ENCODE data around the gene C1orf210. TPM values are rescaled to one million over a fixed set of nuclear protein-coding genes. Genes with fewer than 3 reads are reported as not detected.

C1orf210 gene
- total RNA-seq, 2 donors from 2014 or later: not detected

DNA sequence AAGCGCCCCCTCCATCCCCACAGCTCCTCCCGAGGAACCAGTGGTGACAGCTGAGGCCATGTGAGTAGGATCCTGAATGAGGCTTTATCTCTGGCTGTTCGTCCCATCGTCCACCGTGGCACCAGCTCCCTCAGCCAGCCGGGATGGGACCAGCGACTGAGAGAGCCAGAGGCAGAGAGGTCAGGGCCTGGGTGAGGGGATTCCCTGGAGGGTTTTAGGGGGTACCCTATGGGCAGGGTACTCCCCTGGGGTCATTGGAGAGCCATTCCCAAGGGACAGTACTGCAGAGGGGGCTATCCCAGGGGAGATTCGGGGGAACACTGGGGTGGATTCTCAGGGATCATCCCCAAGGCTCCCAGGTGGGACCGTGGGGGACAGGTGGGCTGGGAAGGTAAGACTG is 13.2 kb downstream of the C1orf210 start:
- DNase-seq (ENCODE audit: low spot score in 2 of 2) (peak in 1 of 2 donors; percentile 33), ATAC-seq (no peak)
- peaks cover 12 to 14% of the 10 kb centered on the region in 2 donors for H3K9me3 Mint-ChIP-seq
- H3K27ac Mint-ChIP-seq: no peak overlapping the region
- peaks cover 5 to 14% of the 10 kb centered on the region in 2 donors for H3K36me3 Mint-ChIP-seq

DNA sequence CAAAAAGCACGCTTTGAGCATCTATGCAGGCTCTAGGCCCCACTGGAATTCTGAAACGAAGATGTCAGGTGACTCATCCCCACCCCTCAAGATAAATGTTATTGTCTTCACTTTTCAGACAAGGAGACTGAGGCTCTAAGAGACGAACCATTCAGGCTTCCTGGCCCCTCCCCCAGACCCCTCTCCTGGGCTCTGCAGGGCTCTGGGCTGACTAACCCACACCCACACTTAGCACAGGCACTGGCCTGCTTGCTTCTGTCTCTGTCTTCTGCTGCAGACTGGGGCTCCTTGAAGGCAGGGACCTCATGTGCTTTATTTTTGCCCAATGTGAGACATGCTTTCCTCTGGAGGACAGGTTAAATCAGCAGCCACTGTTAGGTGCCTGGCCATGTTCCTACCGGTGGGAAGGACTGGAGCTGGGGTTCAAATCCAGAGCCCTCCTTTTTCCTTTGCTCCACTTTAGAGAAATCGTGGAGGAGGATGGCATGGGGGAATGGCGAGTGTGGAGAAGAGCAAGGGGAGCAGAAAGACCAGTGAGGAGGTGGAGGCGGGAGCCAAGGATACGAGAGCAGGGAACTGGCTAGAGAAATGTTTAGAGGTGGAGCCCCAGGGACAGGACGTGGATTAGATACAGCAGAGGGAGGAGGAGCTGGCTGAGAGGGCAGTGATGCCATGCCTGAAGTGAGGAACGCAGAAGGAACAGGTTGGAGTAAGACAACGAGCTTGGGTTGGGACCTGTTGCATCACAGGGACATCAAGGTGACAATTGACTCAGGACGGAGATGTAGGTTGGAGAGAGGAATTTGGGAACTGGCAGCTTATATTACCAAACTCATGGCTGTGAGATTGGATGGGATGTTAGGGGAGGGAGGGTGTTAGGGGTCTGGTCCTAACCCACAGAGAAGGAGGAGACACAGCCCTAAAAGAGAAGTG is 13.9 kb downstream of the C1orf210 start:
- peak in 1 of 2 donors; percentile 47 for ATAC-seq
- peak in 1 of 2 donors; percentile 37 for DNase-seq (ENCODE audit: low spot score in 2 of 2)
- peaks cover 5 to 14% of the 10 kb centered on the region in 2 donors for H3K36me3 Mint-ChIP-seq
- peak overlapping the region in 1 of 2 donors; percentile 58 for H3K27ac Mint-ChIP-seq
- peaks cover 12 to 14% of the 10 kb centered on the region in 2 donors for H3K9me3 Mint-ChIP-seq

DNA sequence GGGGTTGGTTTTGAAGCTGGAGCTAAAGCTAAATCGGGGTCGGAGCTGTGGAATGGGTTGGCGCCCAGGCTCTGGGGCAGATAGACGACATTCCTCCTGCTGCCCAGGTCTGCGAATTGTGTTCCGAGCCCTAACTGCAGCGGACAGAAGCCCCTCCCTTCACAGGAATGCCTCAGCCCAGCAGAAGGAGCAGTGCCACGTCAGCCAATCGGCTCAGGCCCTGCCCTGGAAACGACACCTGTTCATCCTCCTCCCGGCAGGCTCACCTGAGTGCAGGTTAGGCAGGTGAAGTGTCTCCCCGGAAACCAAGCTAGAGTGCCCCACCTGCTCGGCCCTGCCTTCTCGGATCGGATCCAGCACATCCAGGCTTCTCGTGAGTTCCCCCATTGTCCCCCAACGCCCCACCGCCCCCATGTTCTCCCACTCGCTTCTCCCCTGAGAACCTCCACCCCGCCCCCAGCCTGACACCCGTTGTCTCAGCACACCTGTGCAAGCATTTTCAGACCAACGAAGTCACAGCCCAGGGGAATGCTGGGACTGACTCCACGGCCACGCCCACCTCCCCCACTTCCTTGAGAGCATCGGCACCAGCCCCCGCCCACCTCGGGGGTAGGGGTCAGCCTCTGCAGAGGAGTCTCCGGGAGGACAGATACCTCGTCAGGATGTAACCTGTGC is 14.8 kb downstream of the C1orf210 start:
- peaks cover 12 to 13% of the 10 kb centered on the region in 2 donors for H3K9me3 Mint-ChIP-seq
- peak overlapping the region in 1 of 2 donors; percentile 58 for H3K27ac Mint-ChIP-seq
- DNase-seq (ENCODE audit: low spot score in 2 of 2) (peak in 1 of 2 donors; percentile 38), ATAC-seq (peak; percentile 13 to 15)
- H3K36me3 Mint-ChIP-seq: peaks cover 5 to 14% of the 10 kb centered on the region in 2 donors

DNA sequence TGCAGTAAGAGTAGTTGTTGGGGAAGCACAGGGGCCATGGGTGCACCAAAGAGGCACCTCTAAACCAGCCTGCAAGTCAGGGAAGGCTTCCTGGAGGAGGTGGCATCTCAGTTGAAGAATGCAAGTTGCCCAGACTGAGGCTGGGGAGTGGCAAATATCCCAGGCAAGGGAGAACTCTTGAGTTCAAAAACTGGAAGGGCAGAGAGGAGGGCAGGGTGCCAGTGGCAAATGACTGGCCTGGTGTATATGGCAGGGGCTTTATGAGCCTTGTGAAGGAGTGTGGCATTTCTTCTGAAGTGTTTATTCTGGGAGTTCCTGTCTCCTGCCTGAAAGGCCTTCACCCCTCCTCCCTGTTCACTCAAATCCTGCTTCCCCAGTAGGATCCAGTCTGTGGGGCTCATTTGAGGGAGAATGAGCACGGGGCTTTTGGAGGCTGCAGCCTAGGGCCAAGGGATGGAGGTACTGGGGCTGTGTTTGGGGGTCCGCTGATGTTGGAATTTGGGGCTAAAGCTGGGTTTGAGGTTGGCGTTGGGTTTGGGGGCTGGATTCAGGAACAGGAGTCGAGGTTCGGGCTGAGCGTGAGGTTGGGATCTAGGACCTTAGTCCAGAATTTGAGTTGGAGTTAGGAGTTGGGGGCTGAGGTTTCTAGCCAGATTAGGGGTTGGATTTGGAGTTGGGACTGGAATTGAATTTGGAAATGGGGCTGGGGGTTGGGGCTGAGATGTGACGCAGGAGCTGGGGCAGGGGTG is 15.6 kb downstream of the C1orf210 start, which contains the start of gene TMEM125:
Gene TMEM125 (plus strand): TSS at position 357 of the 749 bp plus-strand sequence. CDS start 2,740 bp downstream, outside the sequence.
- peaks cover 5 to 7% of the 10 kb centered on the region in 2 donors for H3K9me3 Mint-ChIP-seq
- H3K36me3 Mint-ChIP-seq: peaks cover 5 to 8% of the 10 kb centered on the region in 2 donors

DNA sequence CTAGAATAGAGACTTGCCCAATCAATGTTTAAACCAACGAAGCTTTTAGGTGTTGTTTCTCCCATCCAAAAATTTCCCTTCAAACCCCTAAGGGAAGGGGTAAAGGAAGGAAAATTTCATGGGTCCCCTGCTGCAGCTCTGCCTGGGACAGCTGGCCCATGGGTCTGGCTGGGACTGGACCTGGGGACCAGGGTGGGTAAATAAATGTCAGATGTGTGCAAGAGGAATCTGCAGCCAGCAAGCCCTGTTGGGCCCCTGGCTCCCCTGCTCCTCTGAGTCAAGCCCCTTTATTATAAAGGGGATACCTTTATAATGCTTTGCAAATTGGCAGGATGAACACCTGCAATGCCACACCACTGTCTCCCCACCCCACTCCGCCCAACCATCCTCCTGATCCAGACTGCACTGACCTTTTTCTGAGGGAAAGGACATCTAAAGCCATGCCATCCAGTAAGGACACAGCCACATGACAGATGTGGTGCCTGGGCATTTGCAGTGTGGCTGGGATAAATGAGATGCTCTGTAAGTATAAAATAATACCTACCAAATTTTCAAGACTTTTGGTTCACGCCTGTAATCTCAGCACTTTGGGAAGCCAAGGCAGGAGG is 17.5 kb downstream of the C1orf210 start:
- no peak overlapping the region for H3K27ac Mint-ChIP-seq
- peaks cover 0 to 8% of the 10 kb centered on the region in 2 donors for H3K36me3 Mint-ChIP-seq
- ATAC-seq (no peak), DNase-seq (ENCODE audit: low spot score in 2 of 2) (no peak)
- peaks cover 0 to 6% of the 10 kb centered on the region in 2 donors for H3K9me3 Mint-ChIP-seq

More for the DNA sequence above, 15.6 kb downstream of the C1orf210 start, which contains the start of gene TMEM125:
- H3K27ac Mint-ChIP-seq: peak within 1 kb of the TSS in 1 of 2 donors; percentile 3
- DNase-seq (ENCODE audit: low spot score in 2 of 2) (peak in 1 of 2 donors; percentile 43), ATAC-seq (no peak)

DNA sequence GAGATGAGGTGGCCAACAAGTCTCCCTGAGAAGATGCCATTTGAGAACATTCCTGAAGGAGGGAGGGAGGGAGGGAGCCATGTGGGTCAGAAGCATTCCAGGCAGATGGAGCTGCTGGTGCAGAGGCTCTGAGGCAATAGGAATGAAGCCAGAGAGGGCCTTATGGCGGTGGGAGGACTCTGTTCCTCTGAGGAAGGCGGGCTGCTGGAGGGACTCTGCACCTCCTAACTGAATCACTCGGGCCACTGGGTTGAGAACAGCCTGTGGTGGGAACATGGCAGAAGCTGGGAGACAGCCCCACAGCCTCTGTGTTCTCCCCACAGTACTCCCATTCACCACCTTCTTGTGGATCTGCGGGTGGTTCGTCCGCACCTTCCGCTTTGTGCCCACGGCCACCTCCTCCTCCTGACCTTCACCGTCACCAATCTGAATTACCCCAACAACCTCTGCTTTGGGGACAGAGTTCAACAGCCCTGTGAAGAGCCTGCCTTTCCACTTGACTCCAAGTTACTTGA is 18.0 kb downstream of the C1orf210 start:
- peaks cover 0 to 6% of the 10 kb centered on the region in 2 donors for H3K9me3 Mint-ChIP-seq
- DNase-seq (ENCODE audit: low spot score in 2 of 2): no peak
- H3K36me3 Mint-ChIP-seq: peaks cover 0 to 8% of the 10 kb centered on the region in 2 donors
- H3K27ac Mint-ChIP-seq: no peak overlapping the region
- ATAC-seq: no peak

DNA sequence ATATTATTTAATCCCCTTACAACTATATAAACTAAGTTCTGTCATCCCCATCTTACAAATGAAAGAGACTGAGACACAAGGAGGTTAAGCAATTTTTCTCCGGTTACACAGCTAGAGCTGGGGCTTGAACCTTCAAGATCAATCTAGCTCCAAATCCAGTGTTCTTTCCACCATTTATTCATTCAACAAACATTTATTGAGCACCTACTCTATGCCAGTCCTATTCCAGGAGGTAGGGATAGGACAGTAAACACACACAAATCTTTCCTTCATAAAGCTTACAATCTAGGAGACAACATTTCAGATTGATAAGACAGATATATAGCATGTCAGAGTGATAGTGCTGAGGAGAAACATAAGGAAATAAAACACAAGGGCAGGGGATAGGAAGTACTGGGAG is 18.5 kb downstream of the C1orf210 start:
- DNase-seq (ENCODE audit: low spot score in 2 of 2) (no peak), ATAC-seq (no peak)
- H3K36me3 Mint-ChIP-seq: peaks cover 0 to 8% of the 10 kb centered on the region in 2 donors
- H3K9me3 Mint-ChIP-seq: peaks cover 0 to 6% of the 10 kb centered on the region in 2 donors
- H3K27ac Mint-ChIP-seq: no peak overlapping the region

DNA sequence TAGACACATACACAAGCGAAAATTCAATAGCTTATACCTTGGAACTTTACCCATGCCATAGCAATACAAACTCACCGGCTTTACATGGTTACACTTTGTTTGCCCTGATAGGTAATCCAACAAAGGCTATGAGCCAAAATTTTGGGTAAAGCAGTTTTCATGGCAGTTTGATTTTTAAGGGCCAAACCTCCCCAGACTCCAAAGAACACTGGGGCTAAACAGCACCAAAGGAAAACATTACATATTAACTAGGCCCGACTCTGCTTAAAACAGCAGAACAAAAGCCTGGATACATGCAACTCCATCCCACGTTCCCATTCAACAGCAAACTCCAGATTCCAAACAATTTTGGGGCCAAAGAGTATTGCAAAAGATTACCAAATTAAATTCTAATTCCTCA is 19.9 kb downstream of the C1orf210 start:
- ATAC-seq (no peak), DNase-seq (ENCODE audit: low spot score in 2 of 2) (no peak)
- Mint-ChIP-seq H3K27ac (no peak overlapping the region), H3K36me3 (peaks cover 0 to 8% of the 10 kb centered on the region in 2 donors), H3K9me3 (peaks cover 0 to 6% of the 10 kb centered on the region in 2 donors)

DNA sequence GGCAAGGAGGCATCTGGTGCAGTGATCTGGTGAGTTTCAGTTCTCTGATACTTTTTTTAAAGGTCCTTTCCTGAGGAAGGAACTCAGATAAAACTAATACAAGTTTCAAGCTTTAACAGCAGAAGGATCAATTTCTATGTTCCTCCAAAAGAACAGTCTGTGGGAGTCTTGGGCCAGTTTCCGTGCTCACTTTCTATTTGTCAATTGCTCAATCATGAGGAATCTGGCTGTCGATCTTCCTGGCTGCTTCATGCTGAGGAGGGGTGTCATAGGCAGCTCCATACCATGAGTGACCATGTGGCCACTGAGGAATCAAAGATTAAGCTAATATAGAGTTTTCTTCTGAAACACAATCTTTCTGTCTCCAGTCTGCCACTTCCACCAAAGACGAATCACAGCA is 27.0 kb downstream of the C1orf210 start:
- H3K27ac Mint-ChIP-seq: no peak overlapping the region
- peaks cover 0 to 4% of the 10 kb centered on the region in 2 donors for H3K9me3 Mint-ChIP-seq
- no peak for DNase-seq (ENCODE audit: low spot score in 2 of 2)
- peaks cover 0 to 2% of the 10 kb centered on the region in 2 donors for H3K36me3 Mint-ChIP-seq
- no peak for ATAC-seq

DNA sequence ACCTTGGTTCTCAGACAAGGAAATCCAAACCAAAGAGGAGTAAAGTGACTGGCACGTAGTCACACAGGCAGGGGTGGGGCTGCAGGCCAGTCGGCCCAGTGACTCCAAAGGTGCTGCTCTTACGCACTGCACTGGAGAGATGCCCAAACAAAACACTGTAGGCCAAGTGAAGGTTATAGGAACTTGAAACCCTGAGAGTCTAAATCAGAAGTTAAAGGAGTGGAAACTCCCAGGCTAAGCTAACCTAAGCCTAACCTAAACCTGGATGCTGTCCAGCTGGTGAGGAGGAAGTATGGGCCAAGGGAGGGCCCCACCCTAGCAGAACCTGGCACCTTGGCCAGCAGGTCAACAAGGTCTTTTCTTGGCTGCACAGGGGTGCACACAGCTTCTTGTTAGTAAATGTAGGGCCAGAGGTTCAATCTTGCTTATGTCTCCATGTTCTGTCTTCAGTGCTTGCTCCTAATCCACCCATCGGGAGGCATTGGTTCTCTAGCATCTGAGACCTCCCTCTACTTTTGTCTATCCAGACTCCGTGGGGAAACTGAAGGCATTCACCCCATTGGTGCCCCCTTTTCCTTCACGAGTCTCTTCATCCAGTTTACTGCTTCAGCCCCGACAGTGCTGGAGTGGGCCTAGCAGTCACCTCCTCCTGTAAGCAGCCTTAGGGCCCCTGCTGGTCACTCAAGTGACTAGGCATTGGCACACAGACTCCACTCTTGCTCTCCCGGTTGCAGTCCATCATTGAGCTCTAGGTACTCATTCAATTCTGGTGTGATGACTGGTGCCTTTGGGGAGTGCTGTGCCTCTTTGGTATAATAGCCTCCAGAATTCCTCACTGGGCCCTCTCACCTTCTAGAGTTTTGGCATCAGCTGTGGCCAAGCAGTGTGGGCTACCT is 28.5 kb downstream of the C1orf210 start:
- DNase-seq (ENCODE audit: low spot score in 2 of 2) (peak in 1 of 2 donors; percentile 23), ATAC-seq (no peak)
- peak overlapping the region in 1 of 2 donors; percentile 27 for H3K27ac Mint-ChIP-seq
- no peaks in the 10 kb centered on the region for H3K36me3 Mint-ChIP-seq
- H3K9me3 Mint-ChIP-seq: peaks cover 0 to 3% of the 10 kb centered on the region in 2 donors

DNA sequence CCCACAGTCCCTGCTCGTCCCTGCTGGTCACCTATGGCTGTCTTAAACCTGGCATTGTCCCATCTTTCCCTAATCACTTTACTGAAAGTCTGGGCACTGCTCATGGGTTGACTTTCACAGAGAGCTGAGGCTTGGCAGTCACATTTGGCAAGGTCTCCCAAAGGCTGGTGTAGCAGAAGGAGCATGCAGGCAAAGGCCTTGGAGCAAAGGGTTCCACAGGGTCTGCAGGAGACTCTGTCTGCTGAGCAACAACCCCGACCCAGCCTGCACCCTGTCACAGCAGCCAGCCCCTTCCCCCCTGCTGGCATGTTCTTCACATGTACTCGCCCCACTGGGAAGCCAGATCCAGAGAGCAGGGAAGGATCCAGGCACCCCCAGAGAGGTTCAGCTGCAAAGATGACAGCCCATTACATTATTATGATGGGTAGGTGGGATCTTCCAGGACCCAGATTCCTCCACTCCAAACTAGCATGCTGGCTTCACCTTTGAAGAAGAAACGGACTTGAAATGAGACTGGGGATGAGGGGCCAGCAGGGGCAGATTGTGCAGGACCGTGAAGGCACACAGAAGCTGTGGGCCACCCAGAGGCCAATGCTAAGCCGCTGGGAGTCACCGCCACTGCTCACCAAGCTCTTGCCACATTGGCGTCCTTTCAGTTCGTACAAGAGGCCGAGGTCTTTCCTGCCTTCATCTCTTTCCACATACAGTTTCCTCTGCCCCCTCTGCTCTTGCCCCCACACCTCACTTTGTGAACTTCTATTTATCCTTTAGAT is 29.8 kb downstream of the C1orf210 start:
- no peaks in the 10 kb centered on the region for H3K36me3 Mint-ChIP-seq

DNA sequence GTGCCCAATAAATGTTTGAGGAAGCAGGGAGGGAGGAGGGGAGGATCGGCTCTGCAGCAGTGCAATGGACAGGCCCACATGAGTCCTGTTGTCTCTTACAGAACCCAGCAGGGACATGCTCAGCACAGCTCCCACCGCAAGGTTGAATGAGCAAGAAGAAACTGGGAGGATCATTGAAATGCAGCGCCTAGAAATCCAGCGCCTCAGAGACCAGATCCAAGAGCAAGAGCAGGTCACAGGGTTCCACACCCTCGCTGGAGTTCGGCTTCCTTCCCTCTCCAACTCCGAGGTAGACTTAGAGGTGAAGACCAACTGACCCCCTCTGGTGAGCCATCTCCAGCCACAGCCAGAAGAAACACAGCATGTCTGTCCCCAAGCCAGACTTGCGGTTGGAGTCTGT is 31.5 kb downstream of the C1orf210 start:
- H3K36me3 Mint-ChIP-seq: no peaks in the 10 kb centered on the region
- H3K9me3 Mint-ChIP-seq: peaks cover 0 to 3% of the 10 kb centered on the region in 2 donors
- ATAC-seq: no peak
- H3K27ac Mint-ChIP-seq: no peak overlapping the region
- no peak for DNase-seq (ENCODE audit: low spot score in 2 of 2)

More for the DNA sequence above, 29.8 kb downstream of the C1orf210 start:
- ATAC-seq (no peak), DNase-seq (ENCODE audit: low spot score in 2 of 2) (no peak)
- Mint-ChIP-seq H3K9me3 (peaks cover 0 to 3% of the 10 kb centered on the region in 2 donors), H3K27ac (no peak overlapping the region)

DNA sequence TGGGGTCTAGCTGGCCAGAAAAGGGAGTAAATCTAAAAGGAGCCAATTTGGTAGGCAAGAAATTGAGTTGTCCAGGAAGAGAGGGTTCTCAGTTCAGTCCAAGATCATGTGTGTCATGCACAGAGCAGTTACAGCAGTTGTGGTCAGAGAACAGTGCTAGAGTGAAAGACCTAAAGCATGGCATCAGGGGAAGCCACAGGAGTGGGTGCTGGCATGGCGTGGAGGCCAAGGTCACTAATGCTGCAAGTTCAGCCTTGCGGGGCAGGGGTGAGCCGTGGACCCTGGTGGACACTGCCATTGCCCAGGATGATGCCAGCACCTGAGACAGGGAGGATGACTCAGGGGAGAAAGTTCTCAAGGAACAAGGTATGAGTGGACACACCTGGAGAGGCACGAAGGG is 32.2 kb downstream of the C1orf210 start:
- no peak overlapping the region for H3K27ac Mint-ChIP-seq
- no peak for DNase-seq (ENCODE audit: low spot score in 2 of 2)
- peaks cover 0 to 3% of the 10 kb centered on the region in 2 donors for H3K9me3 Mint-ChIP-seq
- no peak for ATAC-seq
- H3K36me3 Mint-ChIP-seq: no peaks in the 10 kb centered on the region

DNA sequence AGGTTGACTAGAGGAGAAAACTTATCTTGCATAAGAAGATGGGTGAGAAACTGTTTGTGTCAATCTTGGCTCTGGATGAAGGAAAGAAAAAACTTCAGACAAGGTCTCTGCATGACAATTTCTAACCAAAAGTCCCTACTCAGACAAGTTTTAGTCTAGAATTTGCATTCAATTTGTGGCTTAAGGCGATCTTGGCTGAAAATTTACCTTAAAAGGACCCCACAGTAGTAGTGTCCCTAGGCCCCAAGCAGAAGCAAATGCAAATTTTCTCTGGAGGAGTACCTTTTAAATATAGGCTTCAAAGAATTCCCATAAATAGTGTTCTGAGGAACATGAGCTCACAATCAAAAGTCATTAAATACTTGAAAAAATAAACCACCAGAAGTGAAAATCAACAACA is 33.2 kb downstream of the C1orf210 start:
- H3K36me3 Mint-ChIP-seq: no peaks in the 10 kb centered on the region
- no peaks in the 10 kb centered on the region for H3K9me3 Mint-ChIP-seq
- no peak overlapping the region for H3K27ac Mint-ChIP-seq
- DNase-seq (ENCODE audit: low spot score in 2 of 2): no peak
- ATAC-seq: no peak

All from activated naive CD4-positive, alpha-beta T cell treated with anti-CD3 and anti-CD28 coated beads, Interleukin-2, amount 50 U/mL, for 72 hours (primary cell).